ENCODE data around the gene ELMOD3. TPM values are rescaled to one million over a fixed set of nuclear protein-coding genes. Genes with fewer than 3 reads are reported as not detected.
A peak's percentile ranks its signal among the peaks of the same experiment; 100 is the strongest.

ELMOD3 gene
- polyA plus RNA-seq, 1 donor (not counting 4 experiments of a cell fraction or from before 2014, with no cell fraction given) = 20.1 TPM

GRCh38 chr2:85324639-85325465, 29.7 kb upstream of the ELMOD3 start:
- H3K36me3 ChIP-seq (ENCODE audit: control insufficient read depth in 2 of 2, extremely low read depth in 1 of 2, insufficient read depth in 2 of 2, low read length in 2 of 2) = peaks cover 28 to 32% of the 10 kb centered on the region in 2 experiments
- DNase-seq (ENCODE audit: low read depth, low spot score) = no peak
- H4K20me1 ChIP-seq (ENCODE audit: control insufficient read depth, extremely low read depth, insufficient read depth, low read length) = peaks cover 12% of the 10 kb centered on the region
- TF ChIP-seq, protein P1, sequence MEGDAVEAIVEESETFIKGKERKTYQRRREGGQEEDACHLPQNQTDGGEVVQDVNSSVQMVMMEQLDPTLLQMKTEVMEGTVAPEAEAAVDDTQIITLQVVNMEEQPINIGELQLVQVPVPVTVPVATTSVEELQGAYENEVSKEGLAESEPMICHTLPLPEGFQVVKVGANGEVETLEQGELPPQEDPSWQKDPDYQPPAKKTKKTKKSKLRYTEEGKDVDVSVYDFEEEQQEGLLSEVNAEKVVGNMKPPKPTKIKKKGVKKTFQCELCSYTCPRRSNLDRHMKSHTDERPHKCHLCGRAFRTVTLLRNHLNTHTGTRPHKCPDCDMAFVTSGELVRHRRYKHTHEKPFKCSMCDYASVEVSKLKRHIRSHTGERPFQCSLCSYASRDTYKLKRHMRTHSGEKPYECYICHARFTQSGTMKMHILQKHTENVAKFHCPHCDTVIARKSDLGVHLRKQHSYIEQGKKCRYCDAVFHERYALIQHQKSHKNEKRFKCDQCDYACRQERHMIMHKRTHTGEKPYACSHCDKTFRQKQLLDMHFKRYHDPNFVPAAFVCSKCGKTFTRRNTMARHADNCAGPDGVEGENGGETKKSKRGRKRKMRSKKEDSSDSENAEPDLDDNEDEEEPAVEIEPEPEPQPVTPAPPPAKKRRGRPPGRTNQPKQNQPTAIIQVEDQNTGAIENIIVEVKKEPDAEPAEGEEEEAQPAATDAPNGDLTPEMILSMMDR (optimal IDR thresholded peaks at IDR 0.05 in 1 of 3, IDR thresholded peaks at IDR 0.05 in 1 of 3, conservative IDR thresholded peaks at IDR 0.05 in 1 of 3; ENCODE audit: extremely low read depth in 1 of 3, insufficient read depth in 2 of 3, low read length in 3 of 3) = no peak
- TF ChIP-seq EZH2 (IDR thresholded peaks at IDR 0.05; ENCODE audit: low read length) = no peak
- H3K9me1 ChIP-seq (ENCODE audit: control insufficient read depth, extremely low read depth, insufficient read depth, low read length) = peaks cover 4% of the 10 kb centered on the region
- peak overlapping the region; percentile 77 for H3K4me2 ChIP-seq (ENCODE audit: control insufficient read depth, extremely low read depth, insufficient read depth, low read depth, low read length)
- no peak for FAIRE-seq
- H3K79me2 ChIP-seq (ENCODE audit: control insufficient read depth, insufficient read depth, low read length) = peaks cover 58% of the 10 kb centered on the region
- no peaks in the 10 kb centered on the region for H3K27me3 ChIP-seq (ENCODE audit: control insufficient read depth, extremely low read depth, insufficient read depth, low read length)
- no peaks in the 10 kb centered on the region for H3K9me3 ChIP-seq (ENCODE audit: control insufficient read depth, low read depth, low read length)
- dilution Hi-C loops (cut with MboI; ENCODE audit: extremely low pct_ligation_motif_present, low sequenced_read_pairs) = no loop called here
- peak overlapping the region; percentile 69 to 87 (median 85) for H3K4me3 ChIP-seq (ENCODE audit: control insufficient read depth in 2 of 3, extremely low read depth in 1 of 3, insufficient read depth in 2 of 3, low read depth in 1 of 3, low read length in 3 of 3)
- no peak overlapping the region for H2AFZ ChIP-seq (ENCODE audit: control insufficient read depth, low read length)
- no peak overlapping the region for H3K9ac ChIP-seq (ENCODE audit: control insufficient read depth, extremely low read depth, insufficient read depth, low read length)
- H3K4me1 ChIP-seq (ENCODE audit: control insufficient read depth, extremely low read depth, insufficient read depth, low read length) = peaks cover 18% of the 10 kb centered on the region
- peak overlapping the region; percentile 27 for H3K27ac ChIP-seq (ENCODE audit: control insufficient read depth, insufficient read depth, low read length)

DNA sequence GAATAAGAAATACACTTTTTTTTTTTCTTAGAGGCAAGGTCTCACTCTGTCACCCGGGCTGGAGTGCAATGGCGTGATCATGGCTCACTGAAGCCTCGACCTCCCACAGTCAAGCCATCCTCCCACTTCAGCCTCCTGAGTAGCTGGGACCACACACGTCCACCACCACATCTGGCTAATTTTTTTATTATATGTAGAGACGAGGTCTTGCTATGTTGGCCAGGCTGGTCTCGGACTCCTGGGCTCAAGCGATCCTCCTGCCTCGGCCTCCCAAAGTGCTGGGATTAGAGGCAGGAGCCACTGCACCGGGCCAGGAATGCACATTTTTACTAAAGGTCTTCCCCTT, 29.1 kb upstream of the ELMOD3 start:
- peaks cover 18% of the 10 kb centered on the region for H3K4me1 ChIP-seq (ENCODE audit: control insufficient read depth, extremely low read depth, insufficient read depth, low read length)
- peaks cover 54% of the 10 kb centered on the region for H3K79me2 ChIP-seq (ENCODE audit: control insufficient read depth, insufficient read depth, low read length)
- H4K20me1 ChIP-seq (ENCODE audit: control insufficient read depth, extremely low read depth, insufficient read depth, low read length) = peaks cover 12% of the 10 kb centered on the region
- no peaks in the 10 kb centered on the region for H3K9me3 ChIP-seq (ENCODE audit: control insufficient read depth, low read depth, low read length)
- peak overlapping the region; percentile 77 for H3K4me2 ChIP-seq (ENCODE audit: control insufficient read depth, extremely low read depth, insufficient read depth, low read depth, low read length)
- no peak overlapping the region for H3K9ac ChIP-seq (ENCODE audit: control insufficient read depth, extremely low read depth, insufficient read depth, low read length)
- H3K9me1 ChIP-seq (ENCODE audit: control insufficient read depth, extremely low read depth, insufficient read depth, low read length) = peaks cover 4% of the 10 kb centered on the region
- peak overlapping the region; percentile 27 for H3K27ac ChIP-seq (ENCODE audit: control insufficient read depth, insufficient read depth, low read length)
- H3K27me3 ChIP-seq (ENCODE audit: control insufficient read depth, extremely low read depth, insufficient read depth, low read length) = no peaks in the 10 kb centered on the region
- TF ChIP-seq, protein P1 (optimal IDR thresholded peaks at IDR 0.05 in 1 of 3, IDR thresholded peaks at IDR 0.05 in 1 of 3, conservative IDR thresholded peaks at IDR 0.05 in 1 of 3; ENCODE audit: extremely low read depth in 1 of 3, insufficient read depth in 2 of 3, low read length in 3 of 3) = no peak
- TF ChIP-seq EZH2 (IDR thresholded peaks at IDR 0.05; ENCODE audit: low read length) = no peak
- FAIRE-seq (no peak), DNase-seq (ENCODE audit: low read depth, low spot score) (no peak)
- peak overlapping the region; percentile 69 to 87 (median 85) for H3K4me3 ChIP-seq (ENCODE audit: control insufficient read depth in 2 of 3, extremely low read depth in 1 of 3, insufficient read depth in 2 of 3, low read depth in 1 of 3, low read length in 3 of 3)
- peaks cover 26 to 27% of the 10 kb centered on the region in 2 experiments for H3K36me3 ChIP-seq (ENCODE audit: control insufficient read depth in 2 of 2, extremely low read depth in 1 of 2, insufficient read depth in 2 of 2, low read length in 2 of 2)
- dilution Hi-C loops (cut with MboI; ENCODE audit: extremely low pct_ligation_motif_present, low sequenced_read_pairs) = no loop called here
- no peak overlapping the region for H2AFZ ChIP-seq (ENCODE audit: control insufficient read depth, low read length)

Data from keratinocyte (primary cell).